Measurements from ENCODE around the gene SLIT3. TPM values are rescaled to one million over a fixed set of nuclear protein-coding genes. Genes with fewer than 3 reads are reported as not detected.

The SLIT3 gene
- total RNA-seq, 1 donor from 2014 or later = under 0.01 TPM

DNA sequence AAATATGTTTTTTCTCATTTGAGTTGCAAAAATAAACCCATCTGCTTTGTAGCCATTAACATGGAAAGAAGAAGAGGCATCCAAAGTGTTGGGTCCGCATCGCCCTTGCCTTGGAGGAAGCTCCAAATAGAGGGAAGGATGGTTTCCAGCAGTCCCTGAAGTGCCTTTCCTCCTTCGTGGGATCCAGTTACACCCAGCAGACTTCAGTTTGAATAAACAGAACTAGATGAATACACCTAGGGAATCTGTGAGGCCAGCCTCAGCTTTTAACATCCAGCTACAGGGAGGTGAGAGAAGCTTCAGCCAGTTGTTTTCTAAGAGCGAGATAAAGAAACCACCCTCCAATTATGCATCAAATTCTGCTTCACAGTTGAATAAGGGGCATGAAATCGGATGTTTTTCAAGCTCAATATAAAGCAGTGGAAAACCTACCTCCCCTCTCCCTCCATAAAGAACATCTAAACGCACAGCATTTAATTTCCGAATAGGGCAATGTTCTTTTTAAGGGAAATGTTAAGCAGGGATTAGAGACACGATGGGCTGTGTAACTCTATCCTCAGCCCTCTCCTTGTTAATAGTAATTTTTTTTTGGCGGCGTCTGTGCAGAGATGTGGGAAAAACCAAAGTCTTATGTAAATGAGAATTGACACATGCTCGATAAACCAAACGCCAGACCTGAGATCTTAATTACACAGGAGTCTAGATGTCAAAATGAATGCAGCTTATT is 264.7 kb downstream of the SLIT3 start:
- DNase-seq (ENCODE audit: low read depth in 2 of 2) = no peak

DNA sequence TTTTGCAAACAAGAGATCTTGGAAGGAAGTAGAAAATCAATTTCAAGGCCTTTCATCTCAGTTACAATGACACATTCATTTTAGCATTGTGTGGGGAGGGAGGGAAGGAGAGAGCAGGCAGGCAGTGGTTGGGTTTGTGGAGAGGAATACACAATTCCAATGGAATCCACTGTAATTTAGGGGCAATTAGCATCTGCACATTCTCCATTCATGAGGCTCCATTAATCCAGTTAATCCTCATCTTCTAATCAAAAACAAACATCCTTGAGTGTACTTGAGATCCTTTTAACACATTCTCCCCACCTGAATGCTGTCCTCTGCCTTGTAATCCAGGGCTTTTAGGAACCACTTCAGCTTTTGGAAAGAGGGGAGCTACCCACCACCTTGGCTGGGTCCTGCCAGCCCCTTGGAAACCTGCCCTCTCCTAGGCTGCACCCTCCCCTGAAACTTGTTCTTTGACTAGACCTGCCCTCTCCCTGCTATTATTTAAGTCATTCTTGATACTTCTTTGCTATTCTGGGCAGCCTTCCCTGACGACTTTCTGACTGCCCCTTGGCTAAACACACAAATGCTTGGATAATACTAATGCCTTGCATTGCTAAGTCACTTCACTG is 271.2 kb downstream of the SLIT3 start:
- DNase-seq (ENCODE audit: low read depth in 2 of 2) = no peak

DNA sequence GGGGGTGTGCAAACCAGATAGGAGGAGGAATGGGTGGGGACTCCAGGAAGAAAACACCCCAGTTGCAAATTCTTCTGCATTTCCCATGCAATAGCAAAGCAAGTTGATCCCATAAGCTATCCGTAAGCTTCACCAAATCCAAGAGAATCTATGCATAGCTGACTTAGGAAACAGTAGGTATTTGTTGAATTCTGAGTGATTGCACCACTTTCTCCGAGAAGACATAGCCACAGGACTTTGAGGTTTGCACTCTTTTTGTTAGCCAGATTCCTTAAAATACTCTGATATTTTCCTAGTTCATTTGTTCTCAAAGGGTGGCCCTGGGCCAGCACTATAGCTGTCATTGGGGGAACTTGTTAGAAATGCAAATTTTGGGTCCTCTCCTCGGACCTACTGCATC is 271.9 kb downstream of the SLIT3 start:
- DNase-seq (ENCODE audit: low read depth in 2 of 2) = no peak

DNA sequence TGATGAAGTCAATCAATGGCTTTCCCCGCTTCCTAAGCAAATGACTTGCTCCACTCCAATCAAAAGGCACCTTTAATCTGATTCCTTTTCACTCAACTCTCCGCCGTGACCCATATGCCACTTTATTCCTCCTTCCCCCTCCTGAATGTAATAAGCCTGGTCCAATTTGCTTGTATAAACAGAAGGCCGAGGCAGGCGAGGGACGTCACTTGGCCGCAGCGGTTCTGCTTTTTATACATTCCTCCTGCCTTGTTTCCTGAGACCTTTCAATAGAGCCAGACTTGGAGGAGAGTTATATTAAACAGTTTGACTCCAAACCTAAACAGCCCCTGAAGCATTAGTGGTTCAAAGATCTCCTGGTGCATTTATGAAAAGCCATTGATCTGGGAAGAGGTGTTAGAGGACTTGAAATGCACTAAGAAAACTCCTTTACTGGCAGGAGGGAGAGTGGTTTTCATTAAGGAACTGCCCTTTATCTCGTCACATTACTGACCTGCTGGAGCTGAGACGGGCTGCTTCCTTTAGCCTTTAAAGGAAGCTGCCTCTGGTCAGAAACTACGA is 273.4 kb downstream of the SLIT3 start:
- no peak for DNase-seq (ENCODE audit: low read depth in 2 of 2)

DNA sequence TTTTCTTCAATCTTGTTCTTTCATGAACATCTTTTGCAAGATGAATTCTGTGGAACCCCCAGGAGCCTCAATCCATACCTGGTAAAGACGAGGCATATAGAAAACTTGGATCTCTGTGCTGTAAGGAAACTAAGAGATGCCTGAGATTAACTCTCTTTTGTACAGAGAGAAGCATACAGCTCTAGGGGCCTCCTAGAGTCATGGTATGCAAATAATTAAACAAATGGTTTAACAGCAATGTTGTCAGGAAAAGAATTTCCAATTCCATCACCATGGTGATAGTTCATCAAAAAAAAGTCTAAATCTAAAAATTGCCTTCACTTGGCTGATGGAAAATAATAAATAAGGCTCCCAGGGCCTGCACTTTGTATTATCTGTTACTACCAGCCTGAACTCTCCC is 275.4 kb downstream of the SLIT3 start:
- DNase-seq (ENCODE audit: low read depth in 2 of 2) = no peak

DNA sequence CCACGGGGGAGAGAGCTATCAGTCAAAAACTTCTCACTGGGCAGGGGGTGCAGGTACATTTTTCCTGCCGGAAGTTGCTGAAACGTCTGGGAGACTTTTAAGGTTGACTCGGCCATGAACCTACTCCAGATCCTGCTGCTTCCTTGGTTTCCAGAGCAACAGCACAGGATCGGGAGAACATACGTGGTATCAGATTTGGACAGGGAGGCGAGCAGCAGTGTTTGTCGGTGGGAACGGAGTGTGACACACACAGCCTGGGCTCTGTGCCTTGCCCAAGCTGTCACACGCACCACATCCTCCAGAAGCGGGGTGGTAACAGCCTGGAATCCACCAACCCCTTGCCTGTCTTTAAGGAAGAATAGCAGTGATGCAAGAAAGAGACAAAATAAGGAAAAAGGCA is 276.5 kb downstream of the SLIT3 start:
- no peak for DNase-seq (ENCODE audit: low read depth in 2 of 2)

DNA sequence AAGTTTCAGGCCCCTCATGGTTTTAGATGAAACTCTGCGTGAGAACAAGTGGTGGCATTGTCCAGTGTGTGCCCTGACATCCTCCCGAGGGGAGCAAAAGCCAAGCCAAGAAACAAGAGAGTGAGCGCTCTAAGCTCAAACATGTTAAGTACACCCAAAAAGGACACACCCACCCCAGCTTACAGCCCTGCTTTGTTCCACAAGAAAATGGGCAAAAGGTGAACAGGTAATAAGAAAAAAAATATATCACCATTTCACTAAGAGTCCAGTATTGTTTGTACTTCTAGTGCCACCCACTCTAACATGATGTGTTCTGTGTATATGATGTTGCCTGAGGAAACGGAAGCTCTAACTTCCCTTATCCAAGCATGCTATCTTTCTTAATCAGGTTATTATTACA is 278.2 kb downstream of the SLIT3 start:
- no peak for DNase-seq (ENCODE audit: low read depth in 2 of 2)

DNA sequence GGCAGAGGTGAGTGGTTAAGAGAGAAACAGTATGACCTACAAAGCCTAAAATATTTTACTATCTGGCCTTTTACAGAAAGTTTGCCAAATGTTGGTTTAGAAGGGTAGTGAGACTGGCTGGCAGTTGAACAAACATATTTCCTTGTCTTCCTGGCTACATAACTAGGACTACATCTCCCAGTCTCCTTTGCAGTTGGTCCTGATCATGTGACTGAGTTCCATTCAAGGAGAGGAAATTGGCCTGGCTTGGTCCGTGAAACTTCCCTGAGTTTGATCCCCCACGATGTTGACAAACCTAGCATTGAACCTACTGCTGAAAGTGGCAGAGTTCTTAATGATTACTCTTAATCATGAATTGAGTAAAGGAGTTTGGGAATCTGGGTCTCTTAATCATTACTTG is 280.8 kb downstream of the SLIT3 start:
- no peak for DNase-seq (ENCODE audit: low read depth in 2 of 2)

DNA sequence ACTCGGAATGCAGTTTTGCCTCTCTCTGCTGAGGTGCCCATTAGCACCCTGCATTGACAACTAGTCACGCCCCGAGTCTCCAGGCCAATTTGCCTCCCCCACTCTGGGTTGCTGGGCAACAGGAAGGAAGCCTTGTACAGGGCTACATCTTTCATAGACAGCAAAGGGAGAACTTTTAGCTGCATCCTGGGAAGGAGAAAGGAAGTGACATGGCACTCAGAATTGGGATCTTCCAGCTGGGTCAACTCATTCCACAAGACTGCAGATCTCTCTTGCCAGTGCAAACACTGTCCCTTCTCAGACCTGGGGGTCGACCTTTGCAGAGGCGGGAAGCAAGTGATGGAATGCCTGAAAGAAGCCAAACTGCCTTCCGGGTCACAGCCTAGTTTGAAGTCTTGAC is 282.0 kb downstream of the SLIT3 start:
- DNase-seq (ENCODE audit: low read depth in 2 of 2) = no peak

DNA sequence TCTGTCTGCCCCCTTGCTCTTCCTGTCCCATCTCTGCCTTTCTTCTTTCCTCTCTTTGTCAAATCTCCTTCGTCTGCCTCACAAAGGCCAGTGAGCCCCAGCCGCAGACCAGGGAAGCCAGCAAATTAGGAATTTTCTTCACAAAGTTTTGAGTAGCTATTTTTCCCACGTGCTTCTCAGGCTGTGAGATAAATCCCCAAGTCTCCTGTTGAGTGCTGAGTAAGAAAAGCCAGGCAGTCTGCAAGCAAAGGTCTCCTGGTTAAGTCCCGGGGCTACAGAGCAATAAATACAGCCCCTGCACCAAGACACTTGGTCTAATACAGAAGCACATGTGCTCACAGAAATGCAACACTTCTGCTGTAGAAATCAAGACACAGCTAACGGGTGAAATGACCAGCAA is 284.9 kb downstream of the SLIT3 start:
- no peak for DNase-seq (ENCODE audit: low read depth in 2 of 2)

DNA sequence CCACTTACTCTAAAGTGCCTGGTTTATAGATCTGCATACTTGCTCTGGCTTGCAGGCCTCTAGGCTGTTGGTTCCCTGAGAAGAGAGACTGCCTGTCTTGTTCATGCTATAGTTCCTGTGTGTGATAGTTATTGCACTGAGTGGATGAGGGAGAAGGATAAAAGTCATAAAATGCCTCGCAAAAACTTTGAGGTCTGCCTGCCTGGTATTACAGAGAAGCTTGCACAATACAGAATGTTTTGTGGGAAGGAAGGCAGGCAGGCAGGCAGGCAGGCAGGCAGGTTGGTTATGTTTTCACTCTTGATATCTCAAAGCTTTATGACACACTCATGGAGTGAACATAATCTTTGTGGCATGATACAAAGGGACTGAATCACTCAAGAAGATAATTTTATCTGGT is 287.1 kb downstream of the SLIT3 start:
- no peak for DNase-seq (ENCODE audit: low read depth in 2 of 2)

DNA sequence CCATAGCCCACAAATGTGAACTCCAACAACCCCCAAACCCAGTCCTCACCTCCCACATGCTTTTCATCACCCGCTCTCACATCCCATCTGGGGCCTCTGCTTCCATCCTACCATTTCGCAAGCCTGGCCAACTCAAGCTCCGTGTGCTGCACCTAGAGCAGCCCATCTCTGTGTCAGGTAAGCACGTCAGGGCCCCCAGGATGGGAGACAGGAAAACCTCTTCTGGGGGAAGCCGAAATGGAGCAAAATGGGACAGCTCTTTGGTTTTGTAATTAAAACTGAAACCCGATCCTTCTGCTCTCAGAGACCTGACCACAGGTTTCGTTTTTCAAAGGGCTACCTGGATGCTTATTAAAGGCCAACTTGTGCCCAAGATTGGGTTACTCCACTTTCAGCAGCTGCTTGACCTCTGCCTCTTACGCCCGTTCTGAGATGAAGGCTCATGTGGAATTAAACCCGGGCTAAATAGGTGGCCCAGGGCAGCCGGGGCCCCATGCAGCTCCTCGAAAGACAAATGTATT is 287.7 kb downstream of the SLIT3 start:
- DNase-seq (ENCODE audit: low read depth in 2 of 2) = no peak

DNA sequence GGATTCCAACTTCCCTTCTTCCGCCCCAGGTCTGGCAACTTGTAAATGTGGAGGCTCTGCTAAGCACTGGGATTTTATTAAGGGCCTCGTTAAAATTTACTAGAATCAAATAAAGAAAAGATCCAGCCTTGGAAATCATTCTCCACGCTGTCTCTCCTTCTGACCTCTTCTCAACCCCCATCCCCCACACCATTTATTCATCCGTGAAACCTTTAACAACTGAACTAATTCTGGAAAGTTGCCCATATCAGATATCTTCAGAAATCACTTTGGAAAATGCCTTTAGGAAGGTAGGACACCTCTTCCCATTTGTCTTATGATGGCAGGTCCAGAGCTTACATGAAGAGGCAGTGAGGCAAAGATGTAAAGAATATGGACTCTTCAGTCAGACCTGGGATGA is 288.5 kb downstream of the SLIT3 start:
- DNase-seq (ENCODE audit: low read depth in 2 of 2) = no peak

DNA sequence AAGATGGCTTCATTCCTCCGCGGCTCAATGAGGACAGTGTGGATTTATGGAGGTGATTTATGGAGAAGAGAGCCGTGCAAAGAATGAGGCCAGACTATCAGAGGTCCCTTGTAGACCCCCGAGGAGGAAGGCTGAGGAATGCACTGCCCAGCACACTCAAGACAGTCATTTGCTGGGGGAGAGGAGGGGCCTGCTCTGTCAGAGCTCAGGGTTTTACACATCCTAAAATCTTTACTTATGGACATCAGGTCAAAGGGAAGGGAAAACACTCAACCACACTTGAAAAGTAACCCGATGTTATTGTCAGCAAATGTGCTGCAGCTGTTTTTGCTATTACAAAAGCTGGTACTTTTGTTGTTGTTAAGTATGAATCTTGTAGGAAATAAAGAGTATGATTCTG is 289.5 kb downstream of the SLIT3 start:
- DNase-seq (ENCODE audit: low read depth in 2 of 2) = no peak

DNA sequence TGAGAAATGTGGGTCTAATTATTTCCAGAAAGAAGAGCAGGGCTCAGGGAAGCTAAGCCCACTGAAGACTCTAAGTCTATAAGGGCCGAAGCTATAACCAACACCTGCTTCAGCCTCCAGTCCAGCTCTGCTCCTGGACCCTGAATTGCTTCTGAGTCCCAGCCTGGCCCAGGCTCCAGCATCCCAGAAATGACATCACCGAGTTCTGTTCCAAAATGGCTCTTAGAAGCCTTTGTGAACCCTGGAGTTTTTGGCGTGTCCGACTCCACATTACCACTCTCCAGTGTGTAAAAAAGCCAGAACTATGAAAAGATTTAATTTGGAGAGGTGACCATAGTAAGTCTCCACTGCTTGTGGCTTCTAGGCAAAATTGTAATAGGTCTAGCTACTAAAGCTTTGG is 289.9 kb downstream of the SLIT3 start:
- no peak for DNase-seq (ENCODE audit: low read depth in 2 of 2)

DNA sequence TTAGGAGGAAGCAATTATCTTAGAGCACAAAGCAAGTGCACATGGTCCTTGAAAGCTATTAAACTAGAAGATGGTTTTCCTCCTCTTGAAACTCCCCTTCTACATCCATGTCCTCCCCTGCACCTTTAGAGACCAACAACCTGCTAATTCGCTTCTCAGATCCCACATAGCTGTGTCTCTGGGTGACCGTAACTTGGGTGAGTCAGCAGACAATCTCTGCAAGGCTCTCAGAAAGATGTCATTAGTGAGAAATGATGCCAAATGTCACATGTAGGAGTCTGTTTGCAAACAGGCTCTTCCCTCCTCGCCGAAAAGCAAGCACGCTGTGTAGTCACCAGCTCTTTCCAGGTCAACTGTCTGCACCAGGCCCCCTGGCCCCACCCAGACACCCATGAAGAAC is 291.8 kb downstream of the SLIT3 start:
- DNase-seq (ENCODE audit: low read depth in 2 of 2) = no peak

DNA sequence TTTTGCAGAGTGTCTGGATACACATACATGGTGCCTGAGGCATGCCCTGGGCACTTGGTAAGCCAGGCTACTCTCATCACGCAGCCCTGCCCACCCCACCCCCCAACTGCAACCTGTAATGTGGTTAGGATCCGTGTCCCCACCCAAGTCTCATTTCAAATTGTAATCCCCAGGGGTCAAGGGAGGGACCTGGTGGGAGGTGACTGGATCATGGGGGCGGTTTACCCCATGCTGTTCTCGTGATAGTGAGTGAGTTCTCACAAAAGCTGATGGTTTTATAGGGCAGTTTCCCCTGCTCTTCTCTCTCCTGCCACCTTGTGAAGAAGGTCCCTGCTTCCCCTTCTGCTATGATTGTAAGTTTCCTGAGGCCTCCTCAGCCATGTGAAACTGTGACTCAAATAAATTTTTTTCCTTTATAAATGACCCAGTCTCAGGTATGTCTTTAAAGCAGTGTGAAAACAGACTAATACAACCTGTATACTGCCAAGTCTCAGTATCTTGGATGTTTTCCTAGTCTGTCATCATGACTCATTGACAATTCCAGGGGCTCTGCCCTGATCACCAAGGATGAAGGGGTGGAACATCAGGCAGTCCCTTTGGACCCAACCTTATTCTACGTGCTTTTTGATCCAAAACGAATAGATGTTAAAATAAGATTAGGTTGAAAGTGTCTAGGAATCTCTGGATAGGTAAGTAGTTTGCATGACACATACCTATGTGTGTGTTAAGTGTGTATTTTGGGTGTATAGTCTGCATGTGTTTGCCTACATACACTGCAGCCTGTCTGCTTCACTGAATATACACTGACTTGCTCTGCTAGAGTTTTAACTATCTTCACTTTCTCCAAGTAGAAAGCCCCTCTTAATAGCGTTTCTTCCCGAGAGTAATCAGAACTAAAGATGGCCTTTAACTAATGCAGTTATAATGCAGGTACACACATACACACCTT is 293.8 kb downstream of the SLIT3 start:
- no peak for DNase-seq (ENCODE audit: low read depth in 2 of 2)

DNA sequence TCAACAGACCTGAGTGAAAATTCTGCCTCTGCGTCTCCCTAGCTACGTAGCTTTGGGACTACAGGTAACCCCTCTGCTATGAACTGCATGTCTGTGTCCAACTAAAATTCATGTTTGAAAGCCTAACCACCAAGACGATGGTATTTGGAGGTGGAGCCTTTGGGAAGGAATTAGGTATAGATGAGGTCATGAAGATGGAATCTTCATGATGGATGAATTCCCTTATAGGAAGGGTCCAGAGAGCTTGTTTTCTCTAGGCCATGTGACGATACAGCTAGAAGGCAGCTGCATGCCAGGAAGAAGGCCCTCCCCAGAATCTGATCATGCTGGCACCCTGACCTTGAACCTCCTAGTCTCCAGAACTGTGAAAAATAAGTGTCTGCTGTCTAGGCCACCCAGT is 296.4 kb downstream of the SLIT3 start:
- DNase-seq (ENCODE audit: low read depth in 2 of 2) = no peak

DNA sequence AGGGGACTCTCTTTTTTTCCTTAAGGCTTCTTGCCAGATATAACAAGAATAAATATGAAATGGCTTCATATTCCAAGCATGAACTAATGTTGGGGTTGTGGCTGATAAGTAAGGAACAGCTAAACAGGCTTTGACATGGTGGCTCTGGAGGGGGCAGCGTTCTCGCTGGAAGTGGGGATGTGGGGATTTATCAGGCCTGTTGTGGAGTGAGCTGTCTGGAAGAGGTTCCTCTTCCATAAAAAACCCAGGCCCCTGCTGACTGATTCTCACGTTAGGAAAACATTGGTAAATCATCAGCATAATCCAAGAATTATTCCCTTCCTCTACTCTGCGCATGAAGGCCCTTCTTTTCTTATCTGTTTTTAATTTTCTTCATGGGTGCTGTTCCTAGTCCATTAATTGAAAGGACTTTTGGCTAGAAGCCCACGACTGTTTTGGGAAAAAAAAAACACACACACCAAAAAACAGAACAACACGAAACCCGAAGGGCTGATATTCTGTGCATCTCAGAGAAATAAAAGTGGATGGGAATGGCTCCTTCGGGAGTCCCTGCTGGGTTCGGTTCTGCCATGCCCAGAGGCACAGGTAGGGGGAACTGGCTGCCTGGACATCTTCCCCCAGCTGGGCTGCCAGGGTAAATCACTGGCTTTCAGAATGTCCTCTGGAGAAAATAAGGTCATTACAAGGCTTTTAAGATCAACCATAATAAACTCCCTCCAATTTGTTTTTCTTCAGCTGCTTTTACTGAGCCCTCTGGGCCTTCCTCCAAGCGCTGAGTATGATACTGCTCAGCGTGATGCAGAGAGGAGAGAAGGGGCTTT is 297.0 kb downstream of the SLIT3 start:
- no peak for DNase-seq (ENCODE audit: low read depth in 2 of 2)

DNA sequence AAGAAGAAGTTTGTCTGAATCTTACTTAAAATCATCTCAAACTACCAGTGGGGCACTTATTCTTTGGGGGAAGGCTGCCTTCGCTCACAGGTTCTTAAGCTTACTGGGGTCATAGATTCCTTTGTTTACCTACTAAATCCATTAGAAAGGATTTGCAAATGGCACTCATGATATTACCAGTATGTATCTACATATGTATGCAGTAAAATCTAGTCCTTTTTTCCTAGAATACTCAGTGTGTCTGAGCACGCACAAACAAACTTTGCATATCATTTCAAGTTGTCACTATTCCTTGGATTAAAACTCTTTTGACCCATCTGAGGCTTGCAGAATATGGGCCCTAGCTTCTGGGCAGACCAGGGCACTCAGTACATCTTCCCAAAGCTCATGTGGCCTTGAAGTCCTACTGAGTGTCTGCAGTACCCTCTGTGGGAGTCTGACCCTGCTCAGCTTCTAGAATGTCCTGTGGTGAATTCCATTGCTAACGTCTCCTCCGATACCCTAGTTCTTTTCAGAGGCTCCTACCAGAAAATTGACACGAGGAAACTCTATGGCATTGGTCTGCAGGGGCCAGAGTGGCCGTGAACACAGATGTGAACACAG is 297.9 kb downstream of the SLIT3 start:
- DNase-seq (ENCODE audit: low read depth in 2 of 2) = no peak

DNA sequence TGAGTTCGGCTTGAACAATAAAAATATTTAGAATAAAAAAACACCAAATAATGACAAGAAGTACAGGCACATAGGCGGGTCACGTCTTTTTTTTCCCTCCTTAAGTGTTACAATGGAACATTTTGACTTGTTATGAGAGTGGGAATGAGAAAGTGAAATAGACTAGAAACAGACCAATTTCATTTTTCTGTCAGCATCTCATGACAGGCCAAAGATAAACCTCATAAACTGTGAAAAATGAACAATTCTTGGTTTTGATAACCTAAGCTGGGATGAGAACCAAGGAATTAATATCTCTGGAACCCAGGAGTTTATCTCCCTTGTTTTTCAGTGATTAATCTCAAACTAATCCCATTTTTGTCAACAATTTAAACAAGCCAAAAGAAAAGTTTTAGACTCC is 299.5 kb downstream of the SLIT3 start:
- no peak for DNase-seq (ENCODE audit: low read depth in 2 of 2)
